ENCODE data around the gene KIF24.

DNA sequence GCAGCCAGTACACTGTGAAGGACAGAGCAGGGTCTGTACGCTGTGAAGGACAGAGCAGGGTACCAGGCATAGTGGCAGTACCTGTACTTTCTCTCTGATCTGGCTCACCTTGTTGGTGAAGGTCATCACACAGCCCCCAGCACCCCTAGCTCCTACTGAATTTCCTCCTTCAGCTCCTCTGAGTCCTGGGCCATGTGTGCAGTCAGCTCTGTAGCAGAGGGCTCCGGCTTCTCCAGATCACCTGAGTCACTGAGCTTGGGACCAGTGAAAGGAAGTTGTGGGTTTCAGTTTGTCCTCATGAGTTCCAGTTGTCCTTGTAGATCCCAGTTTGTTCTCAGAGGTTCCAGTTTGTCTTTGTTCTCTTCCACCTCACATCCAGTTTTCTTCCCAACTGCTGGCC, 5.8 kb upstream of the KIF24 start:
- TF ChIP-seq, protein P1, sequence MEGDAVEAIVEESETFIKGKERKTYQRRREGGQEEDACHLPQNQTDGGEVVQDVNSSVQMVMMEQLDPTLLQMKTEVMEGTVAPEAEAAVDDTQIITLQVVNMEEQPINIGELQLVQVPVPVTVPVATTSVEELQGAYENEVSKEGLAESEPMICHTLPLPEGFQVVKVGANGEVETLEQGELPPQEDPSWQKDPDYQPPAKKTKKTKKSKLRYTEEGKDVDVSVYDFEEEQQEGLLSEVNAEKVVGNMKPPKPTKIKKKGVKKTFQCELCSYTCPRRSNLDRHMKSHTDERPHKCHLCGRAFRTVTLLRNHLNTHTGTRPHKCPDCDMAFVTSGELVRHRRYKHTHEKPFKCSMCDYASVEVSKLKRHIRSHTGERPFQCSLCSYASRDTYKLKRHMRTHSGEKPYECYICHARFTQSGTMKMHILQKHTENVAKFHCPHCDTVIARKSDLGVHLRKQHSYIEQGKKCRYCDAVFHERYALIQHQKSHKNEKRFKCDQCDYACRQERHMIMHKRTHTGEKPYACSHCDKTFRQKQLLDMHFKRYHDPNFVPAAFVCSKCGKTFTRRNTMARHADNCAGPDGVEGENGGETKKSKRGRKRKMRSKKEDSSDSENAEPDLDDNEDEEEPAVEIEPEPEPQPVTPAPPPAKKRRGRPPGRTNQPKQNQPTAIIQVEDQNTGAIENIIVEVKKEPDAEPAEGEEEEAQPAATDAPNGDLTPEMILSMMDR (IDR thresholded peaks at IDR 0.05) = no peak
- no peak for TF ChIP-seq POLR2A (IDR thresholded peaks at IDR 0.05)
